Inflammatory macrophage treated with lipopolysaccharide for 1 hour (primary cell): Measurements from ENCODE around the gene PPP2R5A.

Experiments used
- DNase-seq, 2 donors: peaks; one replicate each; pipeline ENCODE4 v3.0.0-alpha.2; 2020 to 2022

Gene PPP2R5A

DNA sequence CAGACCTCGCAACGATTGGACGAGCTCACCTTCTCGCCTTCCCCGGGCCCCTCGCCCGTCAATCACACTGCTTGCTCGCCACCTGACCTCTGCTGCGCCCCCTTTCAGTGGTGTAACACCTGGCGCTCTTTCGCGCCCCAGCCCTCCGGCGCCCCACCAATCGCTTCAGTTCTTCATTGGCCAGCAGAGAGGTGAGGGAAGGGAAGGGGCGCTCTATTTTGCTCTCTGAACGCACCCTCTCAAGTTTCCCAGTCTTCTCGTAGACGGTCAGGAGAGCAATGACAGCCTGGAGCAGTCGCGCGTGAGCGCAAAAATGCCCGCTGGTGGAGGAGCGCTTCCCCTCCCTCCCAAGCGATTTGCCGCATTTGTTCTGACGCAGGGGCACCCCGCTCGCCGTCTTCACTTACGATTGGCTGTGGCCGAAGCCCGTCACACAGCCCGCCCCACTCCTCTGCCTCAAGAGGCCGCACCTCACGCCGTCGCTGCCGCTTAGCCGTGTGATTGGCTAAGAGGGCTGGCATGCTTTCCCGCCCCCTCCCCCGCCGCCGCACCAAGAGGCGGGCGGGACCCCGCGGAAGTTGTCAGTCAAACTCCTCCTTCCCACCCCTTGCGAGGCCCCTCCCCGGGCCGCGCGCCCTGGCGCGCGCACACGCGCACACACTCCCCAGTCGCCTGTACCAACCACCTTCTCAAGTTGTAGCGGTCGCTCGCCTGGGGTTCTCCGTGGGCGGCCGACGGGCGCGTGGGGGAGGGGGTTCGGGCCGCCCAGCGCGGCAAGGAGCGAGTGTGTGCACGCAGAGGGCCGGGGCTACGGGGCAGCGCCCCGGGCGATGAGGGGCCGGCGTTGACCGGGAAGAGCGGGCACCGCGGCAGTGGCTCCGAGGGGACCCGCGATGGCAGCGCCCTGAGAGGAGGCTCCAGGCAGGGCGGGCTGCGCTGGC, at the start of gene PPP2R5A:
TSS of gene PPP2R5A (plus strand) at position 667 of the 941 bp plus-strand sequence. CDS start 701 bp downstream, outside the sequence.
- DNase-seq = peak; percentile 97 to 99

DNA sequence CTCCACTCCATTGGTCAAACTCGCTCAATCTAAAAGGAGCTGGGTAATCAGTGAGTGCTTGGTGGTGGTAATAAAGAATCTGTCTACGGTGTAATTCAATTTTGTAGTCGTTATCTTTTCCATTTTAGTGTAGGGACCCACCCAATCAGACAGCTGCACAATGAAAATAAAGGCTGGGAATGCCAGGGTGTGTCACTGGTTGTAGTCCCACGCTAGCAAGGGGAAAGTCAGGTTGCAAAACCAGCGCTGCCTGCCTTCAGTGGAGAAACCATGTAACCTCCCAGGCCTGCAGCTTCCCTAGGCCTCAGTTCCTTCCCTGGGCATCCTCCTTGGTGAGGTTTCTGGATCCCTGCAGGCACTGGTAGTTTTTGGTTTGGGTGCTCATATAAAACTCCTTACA, 49.4 kb upstream of the PPP2R5A start:
- peak; percentile 81 to 93 for DNase-seq

DNA sequence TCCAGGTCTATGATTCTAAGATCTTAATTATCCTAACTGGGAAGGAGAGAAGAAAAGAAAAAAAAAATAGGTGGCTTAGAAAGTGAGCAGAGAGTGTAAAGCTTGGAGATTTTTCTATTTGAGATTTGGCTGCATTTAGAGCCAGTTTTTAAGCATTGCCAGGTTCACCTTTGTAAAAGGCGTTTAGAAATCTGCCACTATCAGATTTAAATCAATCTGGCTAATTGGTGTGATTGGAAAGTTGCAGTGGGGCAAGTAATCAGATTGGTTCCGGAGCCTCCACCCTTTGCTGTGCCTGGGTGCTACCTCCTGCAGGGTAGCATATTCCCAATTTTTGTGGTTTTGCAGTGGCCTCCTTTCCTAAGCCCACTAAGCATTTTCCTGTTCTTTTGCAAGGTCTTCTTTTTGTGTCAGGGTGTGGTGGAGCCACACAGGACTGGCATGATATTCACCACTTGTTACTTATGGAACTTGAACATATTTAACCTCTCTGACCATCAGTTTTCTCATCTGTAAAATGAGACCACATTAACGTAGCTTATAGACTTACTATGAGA, 48.5 kb upstream of the PPP2R5A start:
- DNase-seq = no peak

DNA sequence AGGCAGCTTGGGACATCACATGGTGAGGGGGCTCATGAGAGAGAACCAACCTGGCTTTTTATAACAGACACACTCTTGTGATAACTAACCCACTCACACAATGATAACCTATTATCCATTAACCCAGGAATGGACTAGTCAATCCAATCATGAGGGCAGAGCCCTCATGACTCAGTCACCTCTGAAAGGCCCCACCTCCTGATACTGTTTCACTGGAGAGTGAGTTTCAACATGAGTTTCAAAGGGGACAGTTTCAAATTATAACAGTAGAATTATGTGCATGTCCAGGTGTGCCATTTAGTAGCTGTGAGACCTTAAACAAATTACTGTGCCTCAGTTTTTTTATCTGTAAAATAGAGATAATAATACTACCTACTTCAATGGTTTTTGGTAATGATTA, 47.6 kb upstream of the PPP2R5A start:
- peak in 1 of 2 donors; percentile 47 for DNase-seq

DNA sequence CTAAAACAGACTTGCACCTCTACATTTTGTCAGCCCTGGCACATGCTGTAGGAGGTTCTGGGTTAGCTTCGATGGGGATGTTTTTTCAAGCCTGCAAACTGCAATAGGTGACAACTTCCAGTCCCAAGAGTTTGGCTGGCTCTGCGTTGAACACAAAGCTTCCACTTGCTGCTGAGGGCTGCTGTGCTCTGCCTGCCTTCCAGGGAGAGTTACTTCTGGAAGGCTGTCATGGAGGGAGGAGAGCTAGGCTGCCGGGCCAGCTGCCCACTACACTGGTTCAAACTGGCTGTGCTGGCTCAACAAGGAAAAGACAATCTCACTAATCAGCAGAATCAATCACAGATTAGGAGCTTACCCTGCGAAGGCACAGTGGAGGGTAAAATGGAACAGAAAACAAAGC, 46.7 kb upstream of the PPP2R5A start:
- DNase-seq = no peak

DNA sequence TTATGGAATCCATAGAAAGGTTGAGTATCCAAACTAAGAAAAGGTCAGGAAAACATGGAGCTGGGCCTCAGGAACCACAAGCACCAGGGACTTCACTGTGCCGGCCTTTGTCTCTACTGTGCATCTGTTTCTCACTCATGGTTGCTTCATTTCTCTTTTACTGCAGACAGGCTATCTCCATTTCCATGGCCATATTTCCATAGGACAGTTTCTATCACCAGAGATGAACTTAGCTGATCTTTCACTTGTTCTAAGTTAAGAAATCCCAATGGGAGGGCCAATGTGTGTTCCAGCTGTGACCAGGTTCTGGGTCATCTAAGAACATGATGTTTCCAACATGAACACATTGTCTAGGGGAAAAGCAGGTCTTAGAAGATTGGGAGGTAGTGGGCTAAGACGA, 43.7 kb upstream of the PPP2R5A start:
- DNase-seq = no peak

DNA sequence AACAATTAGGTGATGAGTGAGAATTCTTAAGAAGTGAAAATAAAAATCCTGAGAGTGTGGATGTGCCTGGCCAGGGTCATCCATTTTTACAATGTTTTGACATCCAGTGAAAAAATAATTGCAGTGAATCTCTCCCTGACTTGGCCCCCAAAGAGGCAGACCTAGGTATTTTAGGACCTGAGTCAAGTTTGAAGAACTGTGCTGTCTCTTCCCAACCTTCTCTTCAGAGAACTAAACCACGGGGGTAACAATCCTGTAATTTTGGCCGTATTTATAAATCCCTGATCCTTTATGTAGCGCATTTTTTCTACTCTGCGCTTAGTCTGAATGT, 43.3 kb upstream of the PPP2R5A start:
- no peak for DNase-seq

DNA sequence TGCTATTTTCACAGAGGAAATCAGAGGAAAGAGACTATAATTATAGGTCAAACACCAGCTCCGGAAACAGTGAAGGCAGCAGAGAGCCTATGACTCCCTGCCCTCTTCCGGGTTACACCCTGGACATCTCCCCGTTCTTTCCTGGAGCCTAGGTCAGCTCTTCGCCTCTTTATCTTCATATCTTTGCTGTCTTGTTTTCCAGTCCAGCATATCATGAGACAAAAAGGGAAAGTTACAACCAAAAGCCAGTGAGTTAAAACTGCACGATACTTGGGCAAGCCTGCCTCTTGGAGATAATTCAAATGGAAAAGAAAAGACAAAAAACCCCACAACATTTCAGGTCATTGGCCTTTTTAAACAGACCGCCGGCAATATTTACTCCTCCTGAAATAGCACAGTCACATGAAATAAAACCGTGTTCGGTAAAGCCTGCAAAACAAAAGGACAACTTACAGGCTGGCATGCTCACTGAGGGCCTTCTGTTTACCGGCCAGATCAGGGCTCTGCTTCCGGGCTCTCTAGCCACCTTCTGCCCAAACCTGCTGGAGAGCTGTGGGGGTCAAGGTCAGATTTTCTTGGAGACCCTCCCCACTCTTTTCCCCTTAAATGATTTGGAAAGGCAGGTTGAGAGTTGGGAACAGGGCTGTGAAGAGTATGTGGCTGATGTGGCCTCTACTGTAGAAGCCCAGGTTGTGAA, 42.8 kb upstream of the PPP2R5A start:
- no peak for DNase-seq

DNA sequence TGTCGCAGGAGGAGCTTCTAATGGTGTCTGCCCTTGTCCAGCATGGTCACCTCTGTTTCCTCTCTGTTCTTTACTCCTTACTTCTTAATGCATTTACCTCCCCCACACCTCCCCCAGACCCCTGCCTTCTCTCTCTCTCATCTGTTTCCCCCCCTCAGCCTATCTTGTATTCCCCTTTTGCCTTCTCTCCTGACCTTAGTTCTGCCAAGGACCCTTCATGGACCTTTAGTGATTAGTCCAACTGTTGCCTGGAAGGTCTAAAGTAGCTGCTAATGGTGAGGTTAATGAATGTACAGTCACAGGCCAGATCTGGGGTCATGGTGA, 42.3 kb upstream of the PPP2R5A start:
- DNase-seq = no peak

DNA sequence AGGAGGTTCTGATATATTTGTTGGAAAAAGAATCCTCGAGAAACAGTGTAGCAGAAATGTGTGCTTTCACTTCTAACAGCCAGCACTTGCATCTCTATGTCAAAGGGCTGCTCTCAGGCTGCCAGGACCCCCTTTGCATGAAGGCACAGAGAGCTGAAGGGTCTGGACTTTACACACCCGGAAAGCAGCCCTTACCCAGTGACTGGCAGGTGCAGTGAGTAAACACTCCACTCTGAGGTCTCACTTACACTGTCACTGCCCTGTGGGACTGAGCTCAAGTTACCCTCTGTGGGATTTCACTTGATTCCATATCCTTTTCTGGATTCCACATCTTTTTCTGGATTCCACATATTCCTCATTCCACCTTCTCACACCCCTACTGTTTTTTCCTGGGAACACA, 40.8 kb upstream of the PPP2R5A start:
- no peak for DNase-seq

DNA sequence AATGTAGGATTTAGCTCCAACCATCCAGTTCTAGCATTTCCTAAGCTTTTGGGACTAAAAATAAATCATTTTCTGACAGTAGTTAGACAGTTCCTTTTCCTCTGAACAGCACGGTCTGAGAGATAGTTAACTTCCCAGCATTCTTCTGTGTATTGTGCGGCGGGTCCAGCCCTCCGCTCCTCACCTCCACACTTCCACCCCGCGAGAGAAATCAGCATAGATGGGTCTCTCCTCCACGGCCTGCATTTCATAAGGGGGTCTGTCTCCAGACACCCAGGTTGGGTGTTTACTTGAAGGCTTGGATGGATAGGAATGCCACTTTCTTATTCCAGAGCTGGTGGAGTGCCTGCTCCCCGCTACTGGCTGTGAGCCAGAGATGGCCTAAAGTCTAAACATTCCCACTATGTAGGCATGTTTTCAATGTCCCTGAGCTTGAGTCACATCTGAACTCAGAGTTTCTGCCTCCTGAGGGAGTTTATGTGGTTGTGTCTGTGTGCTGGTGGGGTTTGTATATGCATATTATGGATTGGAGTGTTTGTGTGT, 38.0 kb upstream of the PPP2R5A start:
- no peak for DNase-seq

DNA sequence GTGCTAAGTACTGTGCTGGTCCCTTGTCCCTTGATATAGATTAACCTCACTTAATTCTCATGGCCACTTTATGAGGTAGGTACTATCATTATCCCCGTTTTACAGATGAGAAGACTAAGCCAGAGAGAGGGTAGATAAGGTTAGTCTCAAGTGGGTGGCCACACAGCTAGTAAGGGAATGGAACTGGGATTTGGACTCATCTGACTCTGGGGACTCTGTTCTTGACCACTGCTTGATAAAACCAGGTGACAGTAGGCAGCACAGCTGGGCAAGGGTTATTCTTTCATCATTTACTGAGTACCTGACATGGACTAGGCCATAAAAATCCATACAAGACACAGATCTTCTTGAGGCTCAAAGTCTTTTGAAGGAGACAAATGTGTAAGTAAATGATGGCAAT, 37.2 kb upstream of the PPP2R5A start:
- no peak for DNase-seq

DNA sequence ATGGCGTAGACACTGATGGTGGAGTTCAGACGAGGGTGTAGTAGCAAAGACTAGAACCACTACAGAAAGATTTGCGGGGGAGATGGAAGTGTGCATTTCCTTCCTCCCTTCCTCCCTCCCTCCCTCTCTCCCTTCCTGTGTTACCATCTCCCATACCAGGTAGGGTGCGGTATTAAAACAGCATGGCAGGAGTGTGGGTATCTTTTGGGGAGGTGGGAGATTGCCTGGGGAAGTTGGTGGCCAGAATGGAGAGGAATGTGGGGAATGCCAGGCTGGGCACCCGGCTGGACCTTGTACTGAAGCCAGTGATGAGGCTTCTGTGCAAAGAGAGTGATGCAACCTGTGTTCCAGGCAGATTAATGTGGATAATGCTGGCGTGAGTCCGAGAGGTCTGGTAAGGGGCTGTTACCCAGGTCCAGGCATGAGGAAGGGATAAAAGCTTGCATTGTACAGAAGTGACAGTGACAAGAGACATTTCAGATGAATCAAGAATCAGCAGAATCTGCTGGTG, 30.3 kb upstream of the PPP2R5A start:
- DNase-seq = no peak

DNA sequence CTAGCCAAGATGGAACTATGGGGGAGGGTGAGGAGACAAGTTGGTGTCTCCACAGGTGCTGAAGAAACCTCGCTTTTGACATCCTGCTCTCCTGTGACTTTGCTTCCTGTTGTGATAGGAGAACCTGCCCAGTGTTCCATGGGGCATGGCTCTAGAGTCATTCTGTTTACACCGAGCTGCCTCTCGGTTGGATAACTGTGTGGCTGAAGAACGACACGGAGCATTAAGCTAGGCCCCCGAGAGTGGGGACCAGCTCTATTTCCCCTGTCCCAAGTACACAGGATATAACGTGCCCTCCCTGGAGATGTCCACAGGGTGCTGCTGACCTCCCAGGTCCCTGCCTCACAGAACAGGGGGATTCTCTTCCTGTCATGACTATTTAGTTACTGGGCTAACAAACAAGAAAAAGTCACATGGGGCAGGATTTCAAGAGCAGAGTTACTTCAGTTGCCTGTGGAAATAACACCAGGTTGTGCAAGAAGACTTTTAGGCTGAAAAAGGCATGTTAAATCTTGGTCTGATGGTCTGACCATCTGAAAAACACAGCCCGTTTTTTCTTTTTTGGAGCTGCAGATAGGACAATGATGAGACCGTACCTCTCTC, 29.4 kb upstream of the PPP2R5A start:
- peak; percentile 86 for DNase-seq

DNA sequence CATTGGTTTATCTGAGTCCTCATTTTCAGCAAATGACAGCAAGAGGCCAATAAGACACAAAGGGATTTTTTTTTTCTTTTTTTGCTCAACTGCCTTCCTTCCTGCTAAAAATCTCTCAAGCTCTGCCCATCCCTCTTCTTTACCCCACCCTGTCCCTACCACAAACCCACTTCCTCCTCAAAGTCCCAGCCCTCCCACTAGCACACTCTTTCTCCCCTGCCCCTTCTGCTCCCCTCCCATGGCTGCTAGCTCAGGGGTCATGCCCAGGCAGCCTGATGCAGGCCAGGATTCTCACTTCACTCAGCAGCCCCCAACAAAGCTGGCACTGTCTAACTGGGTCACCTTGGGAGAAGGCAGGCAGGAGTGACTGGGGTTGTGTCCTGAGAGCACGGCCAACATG, 28.8 kb upstream of the PPP2R5A start:
- peak; percentile 55 to 67 for DNase-seq

DNA sequence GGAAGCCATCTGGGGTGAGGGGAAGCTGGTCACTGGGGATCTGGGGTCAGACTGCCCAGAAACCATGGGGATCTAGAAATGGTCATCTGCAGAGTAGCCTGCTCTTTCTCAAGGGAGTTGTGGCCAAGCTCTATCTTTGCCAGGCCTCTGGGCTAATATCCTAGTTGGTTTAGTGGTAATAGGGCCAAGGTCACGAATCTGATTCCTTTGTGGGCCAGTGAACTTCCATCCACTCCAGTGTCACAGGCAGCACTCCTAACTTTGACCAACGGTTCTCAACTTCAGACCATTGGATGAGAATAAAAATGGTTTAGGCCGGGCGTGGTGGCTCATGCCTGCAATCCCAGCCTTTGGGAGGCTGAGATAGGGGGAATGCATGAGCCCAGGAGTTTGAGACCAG, 28.1 kb upstream of the PPP2R5A start:
- DNase-seq = no peak

DNA sequence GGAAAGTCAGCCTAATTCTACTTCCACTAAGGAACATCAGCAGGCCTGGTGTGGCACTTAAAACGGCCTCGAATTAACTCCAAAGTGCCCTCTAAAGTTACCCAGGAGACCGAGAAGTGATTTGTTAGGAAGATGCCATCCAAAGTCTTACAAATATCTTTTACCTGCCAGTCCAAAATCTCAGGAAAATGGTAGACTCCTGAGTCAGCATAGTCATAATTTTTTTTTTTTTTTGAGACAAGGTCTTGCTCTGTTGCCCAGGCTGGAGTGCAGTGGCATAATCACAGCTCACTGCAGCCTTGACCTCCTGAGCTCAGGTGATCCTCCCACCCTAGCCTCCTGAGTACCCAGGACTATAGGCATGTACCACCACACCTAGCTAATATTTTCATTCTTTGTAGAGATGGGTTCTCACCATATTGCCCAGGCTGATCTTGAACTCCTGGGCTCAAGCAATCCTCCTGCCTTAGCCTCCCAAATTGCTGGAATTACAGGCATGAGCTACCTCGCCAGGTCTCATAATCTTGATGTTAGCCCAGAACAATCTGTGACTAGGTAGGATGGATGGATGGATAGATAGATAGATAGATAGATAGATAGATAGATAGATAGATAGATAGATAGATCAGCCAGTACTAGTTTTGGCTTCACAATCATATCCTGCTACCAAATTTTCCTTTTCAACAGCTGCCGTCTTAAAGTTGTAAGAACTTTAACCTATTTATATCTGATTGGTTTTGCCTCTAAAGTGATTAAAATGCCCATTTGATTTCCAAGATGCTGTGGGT, 25.3 kb upstream of the PPP2R5A start:
- DNase-seq = no peak

DNA sequence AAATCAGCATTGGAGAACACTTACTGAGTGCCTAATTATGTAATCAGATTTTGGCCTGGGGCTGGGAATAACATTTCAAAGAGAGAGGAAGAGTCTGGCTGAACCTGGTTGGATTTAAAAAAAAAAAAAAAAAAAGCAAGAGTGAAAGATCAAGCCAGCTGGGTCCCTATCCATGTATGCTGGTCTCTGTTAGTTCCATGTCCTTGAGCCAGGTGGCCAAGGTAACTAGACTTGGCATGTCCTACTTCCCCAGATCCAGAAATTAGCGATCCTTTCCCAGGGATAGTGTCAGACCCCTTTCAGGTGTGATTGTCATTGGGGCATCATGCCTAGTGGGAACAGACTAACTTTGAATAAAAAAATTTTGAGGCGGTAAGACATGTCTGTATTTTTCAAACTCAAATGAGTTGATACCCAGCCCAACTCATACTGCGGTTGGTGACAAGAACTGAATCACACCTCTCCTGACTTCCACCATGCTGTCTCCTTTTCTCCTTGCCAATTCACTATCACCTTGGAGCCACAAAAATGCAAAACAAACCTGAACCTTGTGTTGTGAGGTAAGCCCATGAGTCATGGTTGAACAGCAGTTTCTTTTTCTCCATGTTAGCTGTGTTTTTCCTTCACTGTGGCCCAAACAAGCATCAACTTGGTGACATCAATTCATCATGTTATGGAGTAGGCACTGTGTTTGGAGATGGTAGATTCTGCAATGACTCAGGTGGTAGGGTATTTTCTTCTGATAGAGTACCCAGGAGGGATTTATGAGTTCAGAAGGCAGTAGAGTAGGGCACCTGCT, 24.5 kb upstream of the PPP2R5A start:
- no peak for DNase-seq

DNA sequence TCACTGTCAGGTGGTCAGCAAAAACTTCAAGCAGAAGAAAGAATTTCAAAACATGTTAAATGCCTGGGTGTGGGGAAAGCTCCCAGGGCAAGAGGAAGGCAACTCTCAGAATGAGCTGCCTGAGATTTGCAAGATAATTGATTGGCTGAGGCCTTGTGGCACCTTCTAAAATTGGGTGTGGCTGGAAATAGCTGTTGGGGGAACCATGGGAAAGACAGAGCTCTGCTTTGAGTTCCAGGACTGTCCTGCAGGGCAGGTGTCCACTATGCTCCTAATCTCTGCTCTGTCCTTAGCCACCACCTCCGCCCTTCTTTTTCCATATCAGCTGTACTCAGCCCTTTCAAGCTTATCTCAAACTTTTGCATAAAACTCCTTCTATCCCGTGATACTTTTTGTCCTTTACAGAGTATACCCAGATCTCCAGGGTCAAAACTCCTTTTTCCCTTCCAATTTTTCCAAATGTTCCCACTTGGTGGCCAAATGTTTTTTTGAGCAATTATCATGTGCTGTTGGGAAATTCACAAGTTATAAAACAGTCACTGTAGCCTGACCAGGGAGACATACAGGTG, 23.8 kb upstream of the PPP2R5A start:
- DNase-seq = no peak

DNA sequence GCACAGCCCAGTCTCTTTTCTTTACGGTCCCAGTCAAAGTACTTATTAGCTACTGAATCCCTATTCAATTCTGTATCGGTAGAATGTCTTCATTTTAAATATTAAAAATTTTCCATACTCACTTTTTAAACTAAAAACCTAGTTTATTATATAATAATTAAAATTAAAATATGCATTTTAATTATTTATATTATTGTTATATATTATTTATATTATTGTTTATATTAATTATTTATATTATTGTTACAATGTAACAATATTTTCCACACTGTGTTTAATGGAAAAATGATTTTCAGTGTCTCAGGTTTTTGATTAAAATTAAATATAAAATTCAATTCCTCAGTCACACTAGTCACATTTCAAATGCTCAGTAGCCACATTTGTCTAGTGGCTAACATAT, 18.2 kb upstream of the PPP2R5A start:
- no peak for DNase-seq

DNA sequence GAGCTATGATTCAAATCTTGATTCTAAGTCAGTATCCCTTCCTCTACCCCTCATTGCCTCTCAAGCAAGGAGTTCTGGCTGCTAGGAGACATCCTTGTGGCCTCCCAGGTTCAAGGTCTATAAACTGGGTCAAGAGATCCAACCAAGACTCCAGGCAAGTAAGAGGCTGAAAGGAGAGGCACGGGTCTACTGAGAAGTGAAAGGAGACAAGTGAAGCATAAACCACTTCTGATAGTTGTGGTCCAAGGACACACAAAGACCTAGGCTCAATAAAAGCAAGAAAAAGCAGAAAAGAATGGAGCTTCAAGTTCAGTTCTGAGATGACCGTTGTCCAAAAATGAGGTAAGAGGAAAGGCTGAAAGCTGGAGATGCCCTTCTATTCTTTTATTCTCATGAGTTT, 17.8 kb upstream of the PPP2R5A start:
- DNase-seq = no peak
